GM18868 (cell line): ENCODE results near the gene PPP1R18.

Experiments used
- ATAC-seq: cut with Tn5 transposase; IDR thresholded peaks from one replicate; pipeline ENCODE4 v1.9.1; 2021; ENCODE audit warnings: mild to moderate bottlenecking, moderate library complexity; ENCODE audit not compliant: unreplicated experiment

The PPP1R18 gene

DNA sequence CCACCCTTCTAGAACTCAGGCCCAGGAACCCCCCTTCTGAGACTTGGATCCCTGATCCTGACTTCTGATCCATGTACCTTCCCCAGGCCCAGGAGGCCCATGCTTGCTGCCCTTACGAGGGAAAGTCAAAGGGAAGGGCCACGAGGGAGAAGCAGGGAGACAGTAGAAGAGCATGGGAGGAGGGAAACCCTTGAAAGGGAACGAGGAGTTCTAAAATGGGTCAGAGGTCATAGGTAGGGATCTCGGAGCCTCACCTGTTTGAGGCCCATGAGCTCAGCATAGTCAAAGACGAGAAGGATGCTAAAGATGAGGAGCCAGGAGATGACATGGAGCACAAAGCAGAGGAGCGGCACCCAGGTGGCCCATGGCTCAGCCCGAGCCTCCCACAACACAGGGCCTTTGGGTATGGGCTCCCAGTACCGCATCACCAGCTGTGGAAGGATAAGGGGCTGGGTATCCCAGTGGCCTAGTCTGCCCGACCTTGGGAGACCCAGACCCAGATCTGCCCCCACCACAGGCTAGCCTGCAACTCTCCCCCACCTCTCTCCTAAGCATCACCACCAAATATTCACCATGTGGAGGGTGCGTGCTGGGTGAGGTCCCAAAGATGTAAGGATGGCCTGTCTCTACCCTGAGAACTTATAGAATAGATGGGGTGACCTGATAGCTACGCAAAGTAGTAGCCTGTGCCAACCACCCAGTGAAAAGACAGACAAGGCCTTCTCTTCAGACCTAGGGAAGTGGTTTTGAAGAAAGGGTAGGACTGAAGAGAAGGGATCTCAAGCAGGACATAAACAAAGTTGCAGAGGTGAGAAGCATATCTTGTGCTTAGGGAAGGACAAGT lies 2.8 kb upstream of the PPP1R18 start:
- ATAC-seq, result no peak

GRCh38 chr6:30688569-30688968 lies 2.1 kb upstream of the PPP1R18 start:
- no peak for ATAC-seq

GRCh38 chr6:30687659-30688431 lies 1.4 kb upstream of the PPP1R18 start:
- ATAC-seq, result no peak

DNA sequence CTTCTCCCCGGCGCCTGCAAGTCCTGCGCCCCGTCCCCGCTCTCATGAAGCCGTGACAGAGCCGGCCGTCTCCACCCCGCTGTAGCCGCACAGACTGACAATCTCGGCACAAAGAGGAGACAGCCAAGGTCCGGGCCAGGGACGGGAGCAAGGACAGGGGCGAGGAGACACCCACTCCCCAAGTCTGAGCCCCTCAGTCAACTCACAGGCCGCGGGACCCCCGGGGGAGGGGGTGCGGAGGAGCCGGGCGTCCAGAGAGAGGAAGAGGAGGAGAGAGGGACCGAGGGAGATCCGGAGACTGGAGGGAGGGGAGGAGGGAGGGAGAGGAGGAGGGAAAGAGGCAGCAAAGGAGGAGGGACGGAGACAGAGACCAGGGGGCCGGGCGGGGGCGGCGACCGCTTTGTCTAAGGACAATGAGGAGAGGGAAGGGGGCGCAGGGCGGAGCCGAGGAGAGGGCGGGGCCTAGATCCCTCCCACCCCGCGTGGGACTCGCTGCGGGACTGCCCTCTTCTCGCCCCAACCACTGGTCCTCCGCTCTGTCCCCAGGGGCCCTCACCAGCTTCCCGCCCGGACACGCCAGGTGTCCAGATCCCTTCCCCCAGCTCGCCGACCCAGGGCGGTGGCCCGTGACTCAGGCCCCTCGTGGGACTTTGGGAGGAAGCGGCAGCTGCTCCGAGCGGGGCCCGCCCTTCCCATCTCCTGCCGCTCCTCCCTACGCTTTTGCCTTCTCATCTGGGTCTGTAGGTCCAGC lies 638 bp upstream of the PPP1R18 start:
- ATAC-seq, result peak; percentile 27

DNA sequence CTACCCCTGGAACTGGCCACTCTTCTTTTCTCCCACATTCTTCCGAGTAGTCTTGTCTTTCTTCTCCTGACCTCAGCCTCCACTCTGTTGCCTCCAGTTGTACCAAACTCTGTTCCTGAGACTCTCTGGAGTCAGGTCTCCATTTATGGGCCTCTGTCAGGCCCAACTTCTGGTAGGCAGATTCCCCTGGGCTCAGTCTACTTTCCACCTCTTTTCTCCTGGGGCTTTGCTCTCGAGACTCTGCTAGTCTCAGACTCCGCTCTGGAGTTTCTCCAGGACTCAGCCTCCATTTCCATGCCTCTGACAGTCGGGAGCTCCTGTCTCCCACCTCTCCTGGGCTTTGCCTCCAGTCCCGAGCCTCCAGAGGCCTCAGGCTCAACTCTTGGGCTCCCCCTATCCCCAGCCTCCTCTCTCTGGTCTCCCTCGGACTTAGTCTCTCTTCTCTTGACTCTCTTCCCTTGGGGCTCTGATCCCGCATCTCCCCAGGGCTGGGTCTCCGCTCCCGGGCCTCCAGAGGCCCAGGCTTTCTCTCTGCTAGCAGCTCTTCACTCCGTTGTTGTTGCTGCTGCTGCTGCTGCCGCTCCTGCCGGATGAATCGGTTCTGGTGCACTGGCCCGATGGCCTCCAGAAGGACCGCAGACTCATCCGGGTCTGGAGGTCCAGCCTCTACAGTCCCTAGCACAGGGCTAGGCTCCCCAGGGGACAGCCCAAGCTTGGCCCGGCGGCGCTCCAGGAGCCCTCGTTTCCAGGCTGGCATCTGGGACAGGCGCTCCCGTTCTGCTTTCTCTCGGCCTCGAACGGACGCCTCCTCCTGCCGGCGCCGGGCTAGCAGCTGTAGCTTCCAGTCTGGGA lies 1.1 kb downstream of the PPP1R18 start:
- no peak for ATAC-seq

GRCh38 chr6:30684386-30685156 lies 1.9 kb downstream of the PPP1R18 start:
- no peak for ATAC-seq

GRCh38 chr6:30683980-30684338 lies 2.5 kb downstream of the PPP1R18 start:
- no peak for ATAC-seq

GRCh38 chr6:30683183-30683979 lies 3.1 kb downstream of the PPP1R18 start:
- ATAC-seq, result no peak

DNA sequence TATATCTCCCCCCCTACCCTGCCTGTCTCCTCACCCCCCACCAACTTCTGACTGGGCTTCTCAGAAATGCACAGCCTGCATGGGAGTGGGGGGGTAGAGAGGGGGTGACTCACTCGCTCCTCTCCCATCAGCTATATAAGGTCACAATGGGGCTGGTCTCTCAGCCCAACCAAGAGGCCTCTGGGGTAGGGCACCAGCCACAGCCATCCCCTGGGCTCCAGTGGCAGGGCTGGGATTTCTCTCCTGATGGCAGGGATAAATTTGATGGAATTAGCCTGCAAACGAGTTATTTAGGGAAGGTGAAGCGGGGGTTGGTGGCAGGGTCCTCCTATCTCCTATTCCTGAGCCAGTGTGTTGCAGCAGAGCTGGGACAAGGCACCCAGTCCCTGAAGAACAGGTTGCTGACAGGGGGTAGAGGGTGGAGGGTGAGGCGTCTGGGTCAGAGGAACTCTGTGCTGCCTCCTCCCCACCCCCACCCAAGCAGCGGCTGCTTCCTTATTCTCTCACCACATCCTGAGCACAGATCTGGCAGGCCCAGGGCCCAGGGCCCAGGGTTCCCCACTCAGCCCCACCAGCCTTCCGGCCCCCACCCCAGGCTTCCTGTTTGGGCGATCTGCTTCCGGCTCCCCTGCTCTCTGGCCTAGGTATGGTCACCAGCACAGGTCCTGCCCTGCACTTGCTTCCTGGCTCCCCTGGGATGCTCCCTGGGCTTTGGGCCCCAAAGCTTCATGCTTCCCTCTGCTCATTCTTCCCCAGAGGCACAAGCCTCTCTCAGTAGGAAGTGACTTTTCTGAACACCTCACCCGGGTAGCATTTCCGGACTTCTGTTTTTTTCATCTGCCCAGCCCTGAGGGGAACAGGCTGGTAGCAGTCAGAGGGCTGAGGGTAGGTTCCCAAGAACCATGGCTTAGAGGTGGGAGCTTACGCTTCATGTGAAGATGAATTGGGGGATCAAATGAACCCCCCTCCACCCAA lies 4.0 kb downstream of the PPP1R18 start:
- peak; percentile 47 for ATAC-seq

- ATAC-seq, result no peak
These were observed 4.7 kb downstream of the PPP1R18 start for GRCh38 chr6:30681766-30682142.

DNA sequence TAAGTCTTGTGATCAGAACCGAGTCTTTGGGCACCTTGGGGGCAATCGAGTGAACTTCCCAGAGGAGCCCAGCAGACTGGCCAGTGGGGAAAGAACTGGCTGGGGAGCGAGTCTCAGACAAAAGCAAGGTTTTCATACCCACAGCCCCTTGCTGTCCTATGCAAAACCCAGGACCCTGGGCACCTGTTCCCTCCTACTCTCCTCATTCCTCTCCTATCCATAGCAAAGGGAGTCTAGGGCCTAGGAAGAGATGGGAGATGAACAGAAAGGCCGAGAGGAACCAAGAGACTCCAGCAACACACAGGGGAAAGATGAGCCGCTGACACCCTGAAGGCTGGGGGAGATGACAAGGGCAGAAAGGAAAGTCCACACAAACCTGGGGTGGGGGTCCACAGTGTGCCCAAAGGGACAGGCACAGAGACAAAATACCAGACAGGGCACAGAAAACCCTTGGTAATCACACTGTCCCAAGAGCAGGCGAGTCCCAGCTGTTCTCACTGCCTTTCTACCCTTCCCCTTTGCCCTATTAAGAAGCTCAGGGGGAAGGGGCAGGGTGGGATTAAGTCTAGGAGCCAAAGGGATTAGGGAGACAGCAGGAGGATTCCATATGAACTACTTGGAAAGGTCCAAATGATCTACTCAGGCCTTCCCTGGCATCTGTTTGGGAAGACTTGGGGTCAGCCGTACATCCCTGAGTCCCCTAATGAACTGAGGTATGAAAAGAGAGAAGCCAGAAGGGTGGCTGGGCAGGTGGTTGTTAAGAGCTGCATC lies 6.5 kb downstream of the PPP1R18 start:
- no peak for ATAC-seq

GRCh38 chr6:30678964-30679726 lies 7.3 kb downstream of the PPP1R18 start:
- ATAC-seq, result peak; percentile 52

- no peak for ATAC-seq
These were observed 9.7 kb downstream of the PPP1R18 start for GRCh38 chr6:30676660-30677285.

DNA sequence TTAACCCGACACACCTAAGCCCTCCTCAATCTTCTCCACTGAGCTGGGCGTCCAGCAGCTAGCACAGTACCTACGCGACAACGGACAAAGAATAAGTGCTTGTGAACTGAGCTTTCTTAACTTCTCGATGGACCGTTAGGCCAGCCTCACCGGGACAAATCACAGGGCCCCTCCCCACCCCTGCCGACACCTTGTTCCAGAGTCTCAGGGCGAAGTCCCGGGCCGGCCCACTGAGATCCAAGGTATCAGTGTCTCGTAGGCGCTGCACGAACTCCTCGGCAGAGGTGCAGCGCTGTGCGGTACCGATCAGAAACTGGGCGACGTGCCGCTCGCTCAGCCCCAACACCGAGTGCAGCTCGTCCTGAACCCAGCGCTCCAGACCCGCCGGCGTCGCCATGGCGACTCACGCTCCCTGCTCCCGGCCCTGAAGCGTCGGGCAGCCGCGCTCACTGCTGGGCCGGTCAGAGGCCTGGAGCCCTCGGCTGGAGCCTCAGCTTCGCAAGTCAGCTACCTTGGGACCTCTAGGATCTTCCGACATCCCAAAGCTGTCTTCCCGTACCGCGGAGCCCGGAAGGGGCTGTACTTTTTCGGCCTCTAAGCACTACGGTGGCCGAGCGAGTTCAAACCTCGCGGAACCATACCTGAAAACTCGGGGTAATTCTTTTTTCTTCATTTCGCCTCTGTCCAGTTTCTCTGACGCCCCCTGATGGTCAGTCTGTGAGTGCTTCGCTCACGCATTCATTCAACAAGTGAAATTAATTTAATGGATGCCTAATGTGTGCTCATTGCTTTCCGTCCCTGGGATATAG lies 13.8 kb downstream of the PPP1R18 start, which contains the start of gene DHX16:
TSS of gene DHX16 (minus strand) at position 562 of the 809 bp plus-strand sequence. CDS start at position 397, 165 bp downstream.
- ATAC-seq, result peak; percentile 66
